ENCODE results near the gene MAPK10. TPM values are rescaled to one million over a fixed set of nuclear protein-coding genes. Genes with fewer than 3 reads are reported as not detected.

MAPK10 gene
- total and polyA plus RNA-seq, 10 of the 15 experiments (the other 5 are each of a cell fraction or from before 2014, with no cell fraction given): 1.1 to 4.2 (median 2.4) TPM

GRCh38 chr4:86307432-86307831 lies 52.4 kb downstream of the MAPK10 start (continued):
- no peak for TF ChIP-seq PAX5 (IDR thresholded peaks at IDR 0.05; ENCODE audit: borderline replicate concordance, low read depth, low read length)
- no peak for TF ChIP-seq JUNB (IDR thresholded peaks at IDR 0.05)
- TF ChIP-seq TCF7 (IDR thresholded peaks at IDR 0.05; ENCODE audit: borderline replicate concordance): no peak
- no peak for TF ChIP-seq NFIC (IDR thresholded peaks at IDR 0.05; ENCODE audit: low read depth, low read length)
- TF ChIP-seq ELK1 (IDR thresholded peaks at IDR 0.05; ENCODE audit: low read depth, low read length): no peak
- TF ChIP-seq ZNF274 (IDR thresholded peaks at IDR 0.05; ENCODE audit: insufficient read depth, insufficient read length): no peak

- no TSS peak for BruUV-seq (replicated peaks)
- DNase-seq (ENCODE audit: low read depth, low spot score) (no peak), FAIRE-seq (no peak), ATAC-seq (no peak; the same call in 2 of the 3 replicates)
- no peak overlapping the region for H3K4me3 ChIP-seq
- WGBS (ENCODE audit: insufficient coverage, insufficient replicate concordance, low lambda C conversion rate, missing lambda C conversion rate): 0% methylated on average over 3 of the region's 3 CpGs
- H3K36me3 ChIP-seq (ENCODE audit: control insufficient read depth in 2 of 2, insufficient read depth in 2 of 2, low read length in 1 of 2): no peaks in the 10 kb centered on the region
- in situ Hi-C loops (cut with MboI): no loop called here
- H3K9me3 ChIP-seq (replicated peaks; ENCODE audit: control insufficient read depth, insufficient read depth, low read length): no peaks in the 10 kb centered on the region
- no peaks in the 10 kb centered on the region for H3K27me3 ChIP-seq (replicated peaks in 1 of 2; ENCODE audit: control insufficient read depth in 2 of 2, insufficient read depth in 2 of 2, low read length in 1 of 2)
- ChIA-PET POLR2A (no interaction called here), RAD21 (ENCODE audit: unreplicated experiment) (no interaction called here), SMC1A (ENCODE audit: uncharacterized antibody, unreplicated experiment) (no interaction called here), CTCF (no interaction called here)
- no peaks in the 10 kb centered on the region for H3K79me2 ChIP-seq (ENCODE audit: control insufficient read depth, insufficient read depth, low read length)
- H2AFZ ChIP-seq (ENCODE audit: control insufficient read depth, low read depth, low read length): no peak overlapping the region
- H3K4me1 ChIP-seq (ENCODE audit: control insufficient read depth, insufficient read depth, low read length): no peaks in the 10 kb centered on the region
- no peak for TF ChIP-seq ATF2 (IDR thresholded peaks at IDR 0.05; ENCODE audit: low read length)
- no peak for TF ChIP-seq MXI1 (IDR thresholded peaks at IDR 0.05; ENCODE audit: low read depth, low read length)
- TF ChIP-seq CEBPZ (IDR thresholded peaks at IDR 0.05; ENCODE audit: low read depth, low read length): no peak
- no peak for TF ChIP-seq CTCF (IDR thresholded peaks at IDR 0.05 in 2 of 3, conservative IDR thresholded peaks at IDR 0.05 in 1 of 3; ENCODE audit: control insufficient read depth in 2 of 3, extremely low read depth in 1 of 3, insufficient read depth in 1 of 3, low read depth in 3 of 3, low read length in 3 of 3)
- no peak for TF ChIP-seq JUND (IDR thresholded peaks at IDR 0.05; ENCODE audit: low read depth, low read length)
- TF ChIP-seq PAX8 (IDR thresholded peaks at IDR 0.05): no peak
- no peak overlapping the region for H3K27ac ChIP-seq (ENCODE audit: control insufficient read depth, insufficient read depth)
- H3K9ac ChIP-seq (ENCODE audit: control insufficient read depth, insufficient read depth, low read length): no peak overlapping the region
- H4K20me1 ChIP-seq (ENCODE audit: control insufficient read depth, insufficient read depth): no peaks in the 10 kb centered on the region
- H3K4me2 ChIP-seq (ENCODE audit: control insufficient read depth, insufficient read depth): no peak overlapping the region
- intact Hi-C loops (cut with micrococcal nuclease; ENCODE audit: unreplicated experiment): no loop called here
These were observed 53.0 kb downstream of the MAPK10 start for GRCh38 chr4:86306816-86307215.

All from GM12878 (cell line).